Measurements from ENCODE around the gene BRD1.

DNA sequence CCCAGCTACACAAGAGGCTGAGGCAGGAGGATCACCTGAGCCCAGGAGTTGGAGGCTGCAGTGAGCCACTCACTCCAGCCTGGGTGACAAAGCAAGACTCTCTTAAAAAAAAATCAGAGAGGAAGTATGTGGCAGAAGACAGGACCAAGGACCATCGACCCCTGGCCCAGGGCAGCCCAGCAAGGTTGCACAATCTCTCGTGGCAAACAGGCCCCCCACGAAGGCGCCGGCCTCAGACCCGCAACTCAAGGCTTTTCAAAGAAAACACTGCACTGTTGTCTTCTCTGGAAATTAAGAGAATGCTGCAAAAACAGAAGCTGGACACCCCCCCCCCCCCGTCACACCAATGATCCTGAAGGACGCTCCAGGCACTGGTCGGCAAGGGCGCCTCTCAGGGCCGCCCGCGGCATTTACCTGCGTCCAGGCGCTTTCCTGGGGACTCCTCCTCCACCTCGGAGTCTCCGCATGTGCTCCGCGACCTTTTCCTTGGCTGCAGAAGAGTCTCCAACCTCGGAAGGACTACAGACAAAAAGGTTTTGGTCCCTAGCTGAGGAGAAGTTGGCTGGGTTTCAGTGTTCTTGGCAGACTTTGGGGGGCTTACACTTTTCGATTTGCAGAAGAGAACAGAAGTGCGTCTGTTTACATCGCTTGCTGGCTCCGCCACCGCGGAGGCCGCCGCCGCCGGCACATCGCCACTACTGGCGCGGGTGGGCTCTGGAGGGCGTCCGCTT lies 40.5 kb downstream of the BRD1 start:
- no peak for TF ChIP-seq POLR2AphosphoS5 (IDR thresholded peaks at IDR 0.05; ENCODE audit: low read depth)
- TF ChIP-seq, protein P1, sequence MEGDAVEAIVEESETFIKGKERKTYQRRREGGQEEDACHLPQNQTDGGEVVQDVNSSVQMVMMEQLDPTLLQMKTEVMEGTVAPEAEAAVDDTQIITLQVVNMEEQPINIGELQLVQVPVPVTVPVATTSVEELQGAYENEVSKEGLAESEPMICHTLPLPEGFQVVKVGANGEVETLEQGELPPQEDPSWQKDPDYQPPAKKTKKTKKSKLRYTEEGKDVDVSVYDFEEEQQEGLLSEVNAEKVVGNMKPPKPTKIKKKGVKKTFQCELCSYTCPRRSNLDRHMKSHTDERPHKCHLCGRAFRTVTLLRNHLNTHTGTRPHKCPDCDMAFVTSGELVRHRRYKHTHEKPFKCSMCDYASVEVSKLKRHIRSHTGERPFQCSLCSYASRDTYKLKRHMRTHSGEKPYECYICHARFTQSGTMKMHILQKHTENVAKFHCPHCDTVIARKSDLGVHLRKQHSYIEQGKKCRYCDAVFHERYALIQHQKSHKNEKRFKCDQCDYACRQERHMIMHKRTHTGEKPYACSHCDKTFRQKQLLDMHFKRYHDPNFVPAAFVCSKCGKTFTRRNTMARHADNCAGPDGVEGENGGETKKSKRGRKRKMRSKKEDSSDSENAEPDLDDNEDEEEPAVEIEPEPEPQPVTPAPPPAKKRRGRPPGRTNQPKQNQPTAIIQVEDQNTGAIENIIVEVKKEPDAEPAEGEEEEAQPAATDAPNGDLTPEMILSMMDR (conservative IDR thresholded peaks at IDR 0.05; ENCODE audit: low read depth in 2 of 2), result no peak
- no peak for TF ChIP-seq EZH2 (IDR thresholded peaks at IDR 0.05; ENCODE audit: low read depth, unreplicated experiment)
- TF ChIP-seq STAT1 (IDR thresholded peaks at IDR 0.05; ENCODE audit: unreplicated experiment), result no peak
- TF ChIP-seq JUNB (IDR thresholded peaks at IDR 0.05; ENCODE audit: unreplicated experiment), result no peak
- TF ChIP-seq, protein P2, sequence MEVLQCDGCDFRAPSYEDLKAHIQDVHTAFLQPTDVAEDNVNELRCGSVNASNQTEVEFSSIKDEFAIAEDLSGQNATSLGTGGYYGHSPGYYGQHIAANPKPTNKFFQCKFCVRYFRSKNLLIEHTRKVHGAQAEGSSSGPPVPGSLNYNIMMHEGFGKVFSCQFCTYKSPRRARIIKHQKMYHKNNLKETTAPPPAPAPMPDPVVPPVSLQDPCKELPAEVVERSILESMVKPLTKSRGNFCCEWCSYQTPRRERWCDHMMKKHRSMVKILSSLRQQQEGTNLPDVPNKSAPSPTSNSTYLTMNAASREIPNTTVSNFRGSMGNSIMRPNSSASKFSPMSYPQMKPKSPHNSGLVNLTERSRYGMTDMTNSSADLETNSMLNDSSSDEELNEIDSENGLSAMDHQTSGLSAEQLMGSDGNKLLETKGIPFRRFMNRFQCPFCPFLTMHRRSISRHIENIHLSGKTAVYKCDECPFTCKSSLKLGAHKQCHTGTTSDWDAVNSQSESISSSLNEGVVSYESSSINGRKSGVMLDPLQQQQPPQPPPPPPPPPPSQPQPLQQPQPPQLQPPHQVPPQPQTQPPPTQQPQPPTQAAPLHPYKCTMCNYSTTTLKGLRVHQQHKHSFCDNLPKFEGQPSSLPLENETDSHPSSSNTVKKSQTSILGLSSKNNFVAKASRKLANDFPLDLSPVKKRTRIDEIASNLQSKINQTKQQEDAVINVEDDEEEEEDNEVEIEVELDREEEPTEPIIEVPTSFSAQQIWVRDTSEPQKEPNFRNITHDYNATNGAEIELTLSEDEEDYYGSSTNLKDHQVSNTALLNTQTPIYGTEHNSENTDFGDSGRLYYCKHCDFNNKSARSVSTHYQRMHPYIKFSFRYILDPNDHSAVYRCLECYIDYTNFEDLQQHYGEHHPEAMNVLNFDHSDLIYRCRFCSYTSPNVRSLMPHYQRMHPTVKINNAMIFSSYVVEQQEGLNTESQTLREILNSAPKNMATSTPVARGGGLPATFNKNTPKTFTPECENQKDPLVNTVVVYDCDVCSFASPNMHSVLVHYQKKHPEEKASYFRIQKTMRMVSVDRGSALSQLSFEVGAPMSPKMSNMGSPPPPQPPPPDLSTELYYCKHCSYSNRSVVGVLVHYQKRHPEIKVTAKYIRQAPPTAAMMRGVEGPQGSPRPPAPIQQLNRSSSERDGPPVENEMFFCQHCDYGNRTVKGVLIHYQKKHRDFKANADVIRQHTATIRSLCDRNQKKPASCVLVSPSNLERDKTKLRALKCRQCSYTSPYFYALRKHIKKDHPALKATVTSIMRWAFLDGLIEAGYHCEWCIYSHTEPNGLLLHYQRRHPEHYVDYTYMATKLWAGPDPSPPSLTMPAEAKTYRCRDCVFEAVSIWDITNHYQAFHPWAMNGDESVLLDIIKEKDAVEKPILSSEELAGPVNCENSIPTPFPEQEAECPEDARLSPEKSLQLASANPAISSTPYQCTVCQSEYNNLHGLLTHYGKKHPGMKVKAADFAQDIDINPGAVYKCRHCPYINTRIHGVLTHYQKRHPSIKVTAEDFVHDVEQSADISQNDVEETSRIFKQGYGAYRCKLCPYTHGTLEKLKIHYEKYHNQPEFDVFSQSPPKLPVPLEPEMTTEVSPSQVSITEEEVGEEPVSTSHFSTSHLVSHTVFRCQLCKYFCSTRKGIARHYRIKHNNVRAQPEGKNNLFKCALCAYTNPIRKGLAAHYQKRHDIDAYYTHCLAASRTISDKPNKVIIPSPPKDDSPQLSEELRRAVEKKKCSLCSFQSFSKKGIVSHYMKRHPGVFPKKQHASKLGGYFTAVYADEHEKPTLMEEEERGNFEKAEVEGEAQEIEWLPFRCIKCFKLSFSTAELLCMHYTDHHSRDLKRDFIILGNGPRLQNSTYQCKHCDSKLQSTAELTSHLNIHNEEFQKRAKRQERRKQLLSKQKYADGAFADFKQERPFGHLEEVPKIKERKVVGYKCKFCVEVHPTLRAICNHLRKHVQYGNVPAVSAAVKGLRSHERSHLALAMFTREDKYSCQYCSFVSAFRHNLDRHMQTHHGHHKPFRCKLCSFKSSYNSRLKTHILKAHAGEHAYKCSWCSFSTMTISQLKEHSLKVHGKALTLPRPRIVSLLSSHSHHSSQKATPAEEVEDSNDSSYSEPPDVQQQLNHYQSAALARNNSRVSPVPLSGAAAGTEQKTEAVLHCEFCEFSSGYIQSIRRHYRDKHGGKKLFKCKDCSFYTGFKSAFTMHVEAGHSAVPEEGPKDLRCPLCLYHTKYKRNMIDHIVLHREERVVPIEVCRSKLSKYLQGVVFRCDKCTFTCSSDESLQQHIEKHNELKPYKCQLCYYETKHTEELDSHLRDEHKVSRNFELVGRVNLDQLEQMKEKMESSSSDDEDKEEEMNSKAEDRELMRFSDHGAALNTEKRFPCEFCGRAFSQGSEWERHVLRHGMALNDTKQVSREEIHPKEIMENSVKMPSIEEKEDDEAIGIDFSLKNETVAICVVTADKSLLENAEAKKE (CRISPR knock-in tag; IDR thresholded peaks at IDR 0.05), result no peak
- TF ChIP-seq, protein P3, sequence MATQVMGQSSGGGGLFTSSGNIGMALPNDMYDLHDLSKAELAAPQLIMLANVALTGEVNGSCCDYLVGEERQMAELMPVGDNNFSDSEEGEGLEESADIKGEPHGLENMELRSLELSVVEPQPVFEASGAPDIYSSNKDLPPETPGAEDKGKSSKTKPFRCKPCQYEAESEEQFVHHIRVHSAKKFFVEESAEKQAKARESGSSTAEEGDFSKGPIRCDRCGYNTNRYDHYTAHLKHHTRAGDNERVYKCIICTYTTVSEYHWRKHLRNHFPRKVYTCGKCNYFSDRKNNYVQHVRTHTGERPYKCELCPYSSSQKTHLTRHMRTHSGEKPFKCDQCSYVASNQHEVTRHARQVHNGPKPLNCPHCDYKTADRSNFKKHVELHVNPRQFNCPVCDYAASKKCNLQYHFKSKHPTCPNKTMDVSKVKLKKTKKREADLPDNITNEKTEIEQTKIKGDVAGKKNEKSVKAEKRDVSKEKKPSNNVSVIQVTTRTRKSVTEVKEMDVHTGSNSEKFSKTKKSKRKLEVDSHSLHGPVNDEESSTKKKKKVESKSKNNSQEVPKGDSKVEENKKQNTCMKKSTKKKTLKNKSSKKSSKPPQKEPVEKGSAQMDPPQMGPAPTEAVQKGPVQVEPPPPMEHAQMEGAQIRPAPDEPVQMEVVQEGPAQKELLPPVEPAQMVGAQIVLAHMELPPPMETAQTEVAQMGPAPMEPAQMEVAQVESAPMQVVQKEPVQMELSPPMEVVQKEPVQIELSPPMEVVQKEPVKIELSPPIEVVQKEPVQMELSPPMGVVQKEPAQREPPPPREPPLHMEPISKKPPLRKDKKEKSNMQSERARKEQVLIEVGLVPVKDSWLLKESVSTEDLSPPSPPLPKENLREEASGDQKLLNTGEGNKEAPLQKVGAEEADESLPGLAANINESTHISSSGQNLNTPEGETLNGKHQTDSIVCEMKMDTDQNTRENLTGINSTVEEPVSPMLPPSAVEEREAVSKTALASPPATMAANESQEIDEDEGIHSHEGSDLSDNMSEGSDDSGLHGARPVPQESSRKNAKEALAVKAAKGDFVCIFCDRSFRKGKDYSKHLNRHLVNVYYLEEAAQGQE (IDR thresholded peaks at IDR 0.05; ENCODE audit: unreplicated experiment), result no peak
- no peak for TF ChIP-seq EZH2phosphoT487 (IDR thresholded peaks at IDR 0.05; ENCODE audit: unreplicated experiment)

All from GM23338 (cell line).